ENCODE data around the gene ZNF529. TPM values are rescaled to one million over a fixed set of nuclear protein-coding genes. Genes with fewer than 3 reads are reported as not detected.

ZNF529 gene
- total and polyA plus RNA-seq, 10 of the 15 experiments (the other 5 are each of a cell fraction or from before 2014, with no cell fraction given): 1.8 to 12.5 (median 4.5) TPM

- TF ChIP-seq MYB (IDR thresholded peaks at IDR 0.05; ENCODE audit: borderline replicate concordance, low read depth, low read length) (no peak), BMI1 (IDR thresholded peaks at IDR 0.05; ENCODE audit: borderline replicate concordance) (no peak), ZSCAN29 (IDR thresholded peaks at IDR 0.05) (no peak), ATF3 (IDR thresholded peaks at IDR 0.05; ENCODE audit: borderline replicate concordance, extremely low read depth, low read depth, low read length) (no peak), PKNOX1 (IDR thresholded peaks at IDR 0.05) (0 out of 2 replicates have a peak, but pooled peaks have one; percentile 74), NFIC (IDR thresholded peaks at IDR 0.05; ENCODE audit: low read depth, low read length) (no peak), RELB (IDR thresholded peaks at IDR 0.05; ENCODE audit: low read depth) (0 out of 2 replicates have a peak, but pooled peaks have one; percentile 18), SREBF2 (IDR thresholded peaks at IDR 0.05; ENCODE audit: low read length) (no peak), EZH2 (IDR thresholded peaks at IDR 0.05; ENCODE audit: borderline replicate concordance, control insufficient read depth, low read depth, low read length) (no peak), ZBTB11 (CRISPR knock-in tag; IDR thresholded peaks at IDR 0.05) (no peak), USF1 (IDR thresholded peaks at IDR 0.05; ENCODE audit: borderline replicate concordance, extremely low read length, insufficient read depth, low read depth, low read length) (no peak), STAT1 (conservative IDR thresholded peaks at IDR 0.05) (peak; percentile 95), MLLT1 (IDR thresholded peaks at IDR 0.05) (peak; percentile 81), EED (IDR thresholded peaks at IDR 0.05; ENCODE audit: low read depth) (no peak), YBX1 (IDR thresholded peaks at IDR 0.05) (no peak), CEBPB (IDR thresholded peaks at IDR 0.05; ENCODE audit: borderline replicate concordance in 1 of 2, low read depth in 2 of 2, low read length in 2 of 2) (no peak)
These were observed at the start of gene ZNF529 (continued) for GRCh38 chr19:36573020-36573894.

All from GM12878 (cell line).